Spinal cord (tissue), 10 donors: ENCODE results near the gene FYN. TPM values are rescaled to one million over a fixed set of nuclear protein-coding genes. Genes with fewer than 3 reads are reported as not detected.

Experiments
- DNase-seq, 6 donors: peaks; one replicate each; pipeline versions ENCODE4 v3.0.0 to v3.0.0-alpha.2; 2013 to 2015; ENCODE audit warnings: low spot score in 6 of 6, low read depth in 4 of 6
- H3K27ac ChIP-seq: one replicate; pipeline ENCODE4 v1.5.1; 2013; ENCODE audit warnings: low read depth, low read length, control low read depth
- H3K27me3 ChIP-seq: one replicate; pipeline ENCODE4 v1.6.1; 2013; ENCODE audit warnings: low read length; ENCODE audit not compliant: control insufficient read depth, insufficient read depth
- H3K36me3 ChIP-seq: one replicate; pipeline ENCODE4 v1.6.1; 2013; ENCODE audit warnings: low read length; ENCODE audit not compliant: control insufficient read depth, insufficient read depth
- H3K4me1 ChIP-seq: one replicate; pipeline ENCODE4 v1.6.1; 2013; ENCODE audit warnings: low read length; ENCODE audit not compliant: control insufficient read depth, insufficient read depth
- H3K4me3 ChIP-seq: one replicate; pipeline ENCODE4 v1.5.1; 2013; ENCODE audit warnings: low read depth, low read length, control low read depth
- H3K9me3 ChIP-seq: one replicate; pipeline ENCODE4 v1.6.1; 2013; ENCODE audit warnings: low read length; ENCODE audit not compliant: control insufficient read depth, insufficient read depth
- WGBS: methylation state at CpG from one replicate; pipeline ENCODE4 v1.1.5; 2013; ENCODE audit warnings: missing lambda C conversion rate; ENCODE audit not compliant: insufficient coverage; 5-methylcytosine and 5-hydroxymethylcytosine counted together
- polyA plus RNA-seq, 2 donors: library from polyadenylated mRNA; unstranded; fragments of 120-200 nt; gene quantifications; one replicate each; pipeline ENCODE4 v1.2.1, GENCODE V29; 2013; ENCODE audit not compliant: insufficient read length in 2 of 2
- total RNA-seq, 2 donors: library from RNA; depleted of rRNA in 1 of 2; stranded (reverse); fragments of 120-200 nt in 1 of 2; fragments of >200 nt in 1 of 2; gene quantifications; one replicate each; pipeline versions ENCODE4 v1.2.3 to v1.2.4, GENCODE V29; 2013 to 2014
- donor health status: healthy.

Gene FYN
- total and polyA plus RNA-seq, 4 donors: 273 to 730 (median 476) TPM

GRCh38 chr6:111813677-111814310 lies 59.5 kb downstream of the FYN start:
- Histone ChIP-seq H3K36me3 (peaks cover 2% of the 10 kb centered on the region), H3K27me3 (no peaks in the 10 kb centered on the region), H3K9me3 (no peaks in the 10 kb centered on the region), H3K4me1 (peaks cover 34% of the 10 kb centered on the region), H3K27ac (peak overlapping the region; percentile 54), H3K4me3 (no peak overlapping the region)
- 28% methylated on average over 3 of the region's 8 CpGs for WGBS
- peak in 2 of 6 donors; percentile 54 to 71 for DNase-seq

GRCh38 chr6:111813237-111813636 lies 60.0 kb downstream of the FYN start:
- H3K36me3 ChIP-seq: peaks cover 2% of the 10 kb centered on the region
- no peaks in the 10 kb centered on the region for H3K27me3 ChIP-seq
- H3K9me3 ChIP-seq: no peaks in the 10 kb centered on the region
- H3K27ac ChIP-seq: peak overlapping the region; percentile 54
- no peak overlapping the region for H3K4me3 ChIP-seq
- no peak for DNase-seq
- H3K4me1 ChIP-seq: peaks cover 30% of the 10 kb centered on the region

GRCh38 chr6:111812060-111813038 lies 60.9 kb downstream of the FYN start:
- H3K4me3 ChIP-seq: no peak overlapping the region

GRCh38 chr6:111810294-111811131 lies 62.7 kb downstream of the FYN start:
- Histone ChIP-seq H3K4me3 (no peak overlapping the region), H3K36me3 (peaks cover 2% of the 10 kb centered on the region), H3K4me1 (peaks cover 49% of the 10 kb centered on the region), H3K9me3 (no peaks in the 10 kb centered on the region), H3K27me3 (no peaks in the 10 kb centered on the region), H3K27ac (peak overlapping the region; percentile 75)
- DNase-seq: peak in 4 of 6 donors; percentile 47 to 84 (median 65)
- 31% methylated on average over 5 of the region's 10 CpGs for WGBS

More at GRCh38 chr6:111812060-111813038, 60.9 kb downstream of the FYN start:
- H3K9me3 ChIP-seq: no peaks in the 10 kb centered on the region
- peak in 1 of 6 donors; percentile 76 for DNase-seq
- no peaks in the 10 kb centered on the region for H3K27me3 ChIP-seq
- H3K36me3 ChIP-seq: peaks cover 2% of the 10 kb centered on the region
- 50% methylated on average over 3 of the region's 8 CpGs for WGBS
- H3K4me1 ChIP-seq: peaks cover 33% of the 10 kb centered on the region
- H3K27ac ChIP-seq: peak overlapping the region; percentile 75

- Histone ChIP-seq H3K27me3 (no peaks in the 10 kb centered on the region), H3K36me3 (peaks cover 2% of the 10 kb centered on the region), H3K4me3 (no peak overlapping the region), H3K4me1 (peaks cover 55% of the 10 kb centered on the region), H3K27ac (peak overlapping the region; percentile 75), H3K9me3 (no peaks in the 10 kb centered on the region)
- no peak for DNase-seq
These were observed 63.5 kb downstream of the FYN start for GRCh38 chr6:111809766-111810165.

GRCh38 chr6:111809264-111809663 lies 64.0 kb downstream of the FYN start:
- Histone ChIP-seq H3K4me3 (no peak overlapping the region), H3K27me3 (no peaks in the 10 kb centered on the region), H3K9me3 (no peaks in the 10 kb centered on the region), H3K36me3 (peaks cover 2% of the 10 kb centered on the region), H3K4me1 (peaks cover 56% of the 10 kb centered on the region), H3K27ac (no peak overlapping the region)
- DNase-seq: no peak
- 20% methylated on average over 2 of the region's 5 CpGs for WGBS

- no CpG with 5 or more reads among the region's 5 CpGs for WGBS
- H3K9me3 ChIP-seq: no peaks in the 10 kb centered on the region
- H3K4me3 ChIP-seq: no peak overlapping the region
- H3K4me1 ChIP-seq: peaks cover 52% of the 10 kb centered on the region
- no peaks in the 10 kb centered on the region for H3K27me3 ChIP-seq
- H3K36me3 ChIP-seq: peaks cover 2% of the 10 kb centered on the region
- DNase-seq: no peak
- no peak overlapping the region for H3K27ac ChIP-seq
These were observed 64.8 kb downstream of the FYN start for GRCh38 chr6:111808493-111808892.

GRCh38 chr6:111806561-111807497 lies 66.4 kb downstream of the FYN start:
- no peak for DNase-seq

More at GRCh38 chr6:111806561-111807497, 66.4 kb downstream of the FYN start:
- Histone ChIP-seq H3K9me3 (no peaks in the 10 kb centered on the region), H3K27ac (peak overlapping the region; percentile 72), H3K36me3 (peaks cover 6% of the 10 kb centered on the region), H3K4me3 (no peak overlapping the region), H3K27me3 (no peaks in the 10 kb centered on the region), H3K4me1 (peaks cover 51% of the 10 kb centered on the region)
- WGBS: 61% methylated on average over 4 of the region's 9 CpGs
